Stimulated activated CD8-positive, alpha-beta memory T cell treated with anti-CD3 and anti-CD28 coated beads, Interleukin-4, amount 100 ng/mL, for 48 hours (primary cell): Measurements from ENCODE around the gene BARD1.
"Not testable (repeated sequence)": the region's sequence is repeated elsewhere in the genome, so short reads cannot be mapped to it uniquely, and the experiment has no call there.

ENCODE experiments used
- DNase-seq: peaks from one replicate; pipeline ENCODE4 v3.0.0-alpha.2; 2020

The BARD1 gene

DNA sequence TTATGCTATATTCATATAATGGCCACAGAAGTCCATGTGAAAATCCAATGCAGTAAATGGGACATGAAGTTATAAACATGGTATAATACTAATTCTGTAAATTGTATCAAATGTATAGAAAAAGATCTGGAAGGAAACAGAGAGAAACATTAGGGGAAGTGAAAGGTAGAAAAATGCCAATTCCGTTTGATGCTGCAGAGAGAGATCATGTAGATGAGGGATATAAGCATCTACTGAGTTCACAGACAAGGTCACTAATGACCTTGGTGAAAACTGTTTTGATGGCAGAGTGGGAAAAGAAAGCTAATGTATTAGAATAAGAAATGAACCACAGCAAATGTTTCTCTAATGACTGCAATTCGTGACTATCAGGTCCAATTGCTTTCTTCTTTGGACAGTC is 56.0 kb downstream of the BARD1 start:
- no peak for DNase-seq

DNA sequence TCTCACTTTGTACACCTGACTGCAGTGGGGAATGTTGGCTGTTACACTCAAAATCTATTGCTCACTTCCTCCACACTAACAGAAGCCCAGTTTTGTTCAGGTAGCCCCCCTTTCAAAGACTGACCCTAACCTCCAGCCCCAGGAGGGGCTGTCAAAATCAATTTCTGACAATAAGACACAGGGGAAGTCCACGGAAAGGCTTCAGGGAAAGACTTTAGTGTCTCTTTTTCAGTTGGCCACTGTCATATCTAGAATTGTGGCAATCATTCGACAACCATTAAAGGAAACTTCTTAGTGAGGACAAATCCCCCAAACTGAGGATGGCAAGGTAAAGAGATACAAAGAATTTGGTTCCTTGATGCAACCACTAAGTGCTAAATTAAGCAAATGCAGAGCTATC is 59.0 kb downstream of the BARD1 start:
- no peak for DNase-seq

DNA sequence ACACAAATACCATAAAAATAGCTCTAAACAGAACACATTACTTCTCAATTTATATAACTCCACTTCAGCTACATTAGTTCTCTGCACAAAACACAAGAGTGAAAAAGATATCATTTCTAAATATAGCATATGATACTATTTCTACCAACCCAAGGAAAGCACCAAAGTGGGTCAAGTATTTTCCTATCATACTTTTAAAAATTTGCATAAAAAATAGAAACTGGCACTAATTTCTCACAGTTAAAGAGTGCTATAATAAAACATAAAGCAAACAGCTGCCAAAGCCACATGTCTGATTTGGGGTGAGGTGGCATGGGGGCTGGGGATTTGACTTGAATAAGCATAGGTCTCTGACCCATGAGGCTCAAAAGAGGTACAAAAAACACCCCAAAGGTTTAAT is 61.5 kb downstream of the BARD1 start:
- no peak for DNase-seq

DNA sequence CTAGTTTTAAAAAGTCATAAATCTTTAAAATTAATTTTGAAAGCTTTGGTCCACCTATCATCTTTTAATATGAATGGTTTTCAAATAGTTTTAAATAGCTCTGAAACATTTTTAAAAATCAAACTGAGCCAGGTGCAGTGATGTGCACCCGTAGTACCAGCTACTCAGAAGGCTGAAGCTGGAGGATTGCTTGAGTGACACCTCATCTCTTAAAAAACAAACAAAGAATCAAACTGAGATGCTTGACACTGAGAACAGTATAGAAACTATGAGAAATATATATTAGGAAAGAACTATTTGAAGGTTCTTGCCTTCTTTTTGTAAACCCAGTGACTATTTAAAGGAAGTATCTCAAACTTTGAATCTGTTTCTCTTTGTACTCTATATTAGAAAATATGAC is 67.4 kb downstream of the BARD1 start:
- no peak for DNase-seq

DNA sequence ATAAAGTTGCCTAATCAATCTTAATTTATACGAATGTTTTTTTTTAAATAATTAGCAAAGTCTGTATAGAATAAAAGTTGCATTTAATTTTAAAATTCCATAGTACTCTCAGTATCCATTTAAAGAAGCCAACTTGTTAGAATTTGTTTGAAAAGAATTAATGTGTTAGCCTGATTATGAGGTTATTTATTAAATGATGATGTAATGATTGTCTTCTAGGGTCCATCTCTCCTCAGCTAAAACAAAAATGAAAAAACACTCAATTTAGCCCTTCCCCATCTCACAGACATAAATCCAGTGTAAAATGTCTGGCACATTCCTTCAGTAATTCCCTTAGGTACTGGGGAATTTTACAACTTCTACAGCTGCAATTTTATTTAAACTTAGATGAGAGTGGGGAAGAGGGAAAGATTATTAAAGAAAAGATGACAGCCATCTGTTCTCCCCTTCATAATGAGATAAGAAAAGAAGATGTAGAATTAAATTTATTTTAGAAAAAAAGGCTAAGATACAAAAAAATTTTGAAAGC is 68.6 kb downstream of the BARD1 start:
- DNase-seq: no peak

DNA sequence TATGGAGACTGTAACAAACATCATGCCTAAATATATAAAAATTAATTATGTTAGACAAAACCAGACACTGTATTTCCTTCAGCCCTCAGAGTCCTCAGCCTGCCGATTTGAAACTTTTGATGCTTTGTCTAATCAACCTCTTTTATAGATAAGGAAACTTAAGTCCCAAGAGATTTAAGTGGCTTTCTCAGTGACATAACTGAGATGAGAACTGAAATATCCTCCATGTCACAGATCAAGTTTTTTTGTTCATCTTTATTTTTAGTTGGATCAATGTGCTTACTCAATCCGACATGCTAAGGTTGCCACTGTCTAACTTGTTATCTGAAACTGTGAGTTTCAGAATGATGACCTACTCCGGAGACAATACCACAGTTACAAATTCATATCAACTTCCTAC is 72.3 kb downstream of the BARD1 start:
- DNase-seq: no peak

DNA sequence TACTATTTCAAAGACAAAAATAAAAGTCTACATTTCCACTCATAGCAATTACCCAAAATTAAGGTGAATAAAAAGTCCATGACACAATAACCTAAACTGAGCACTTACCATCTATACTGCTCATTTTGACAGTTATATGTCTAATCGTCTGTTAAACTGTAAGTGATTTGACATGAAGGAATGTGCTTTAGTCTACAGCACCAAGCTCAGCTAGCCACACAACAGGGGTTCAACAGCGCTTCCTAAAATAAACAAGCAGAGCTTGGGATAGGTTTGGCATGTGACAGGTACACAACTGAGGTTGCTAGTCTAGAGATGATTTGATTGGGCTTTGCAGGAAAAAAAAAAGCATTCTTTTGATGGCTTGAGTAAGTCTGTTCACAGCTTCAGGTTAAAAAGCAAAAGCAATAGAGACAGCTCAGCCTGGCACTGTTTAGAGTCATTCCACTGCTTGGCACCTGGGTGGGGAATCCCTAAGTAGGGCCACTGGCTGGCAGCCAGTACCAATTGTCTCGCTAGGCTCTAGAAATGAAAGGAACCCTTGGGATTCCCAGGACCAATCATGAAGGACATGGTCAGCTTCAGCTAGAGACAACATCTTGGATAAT is 78.6 kb downstream of the BARD1 start:
- no peak for DNase-seq

DNA sequence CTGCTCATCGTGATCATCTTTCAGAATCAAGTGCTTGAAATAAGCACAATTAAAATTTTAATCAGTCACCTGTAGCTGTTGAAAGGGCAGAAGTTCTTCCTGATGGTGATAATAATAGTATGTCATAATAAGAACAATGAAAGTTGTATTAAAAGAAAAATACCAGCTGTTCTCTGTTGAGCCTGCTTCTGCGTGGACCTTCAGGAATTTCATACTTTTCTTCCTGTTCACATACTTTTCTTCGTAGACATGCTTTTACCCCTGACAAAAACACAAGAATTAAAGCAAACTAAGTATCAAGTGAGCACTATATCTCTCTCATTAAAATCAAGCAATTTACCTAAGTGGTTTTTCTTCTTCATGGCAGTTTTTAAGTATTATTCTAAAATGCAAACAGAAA is 79.2 kb downstream of the BARD1 start:
- no peak for DNase-seq

DNA sequence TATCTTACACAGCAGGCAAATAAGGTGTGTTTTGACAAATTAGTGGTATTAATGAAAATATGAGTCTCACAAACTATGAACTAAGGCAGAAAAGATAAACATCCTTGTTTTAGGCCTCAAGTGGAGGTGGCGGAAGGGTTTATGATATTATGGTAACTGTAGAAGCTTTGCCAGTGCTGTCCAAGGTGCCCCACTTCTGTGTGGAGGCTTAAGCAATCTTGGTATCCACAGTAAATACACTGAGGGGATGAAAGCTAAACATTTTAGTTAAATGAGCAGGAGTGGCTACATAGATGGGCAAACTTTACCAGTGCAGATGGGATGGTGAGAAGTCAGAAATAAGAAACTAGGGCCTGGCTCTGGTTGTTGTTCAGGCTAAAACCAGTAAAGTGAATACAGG is 84.7 kb downstream of the BARD1 start:
- DNase-seq: no peak

DNA sequence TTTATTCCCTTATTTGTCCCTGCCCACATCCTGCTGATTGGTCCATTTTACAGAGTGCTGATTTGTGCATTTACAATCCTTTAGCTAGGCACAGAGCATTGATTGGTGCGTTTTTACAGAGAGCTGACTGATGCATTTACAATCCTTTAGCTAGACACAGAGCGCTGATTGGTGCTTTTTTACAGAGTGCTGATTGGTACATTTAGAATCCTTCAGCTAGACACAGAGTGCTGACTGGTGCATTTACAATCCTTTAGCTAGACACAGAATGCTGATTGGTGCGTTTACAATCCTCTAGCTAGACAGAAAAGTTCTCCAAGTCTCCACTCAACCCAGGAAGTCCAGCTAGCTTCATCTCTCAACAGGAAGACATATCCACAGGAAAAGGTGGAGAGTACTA is 91.6 kb downstream of the BARD1 start:
- DNase-seq: not testable (repeated sequence)

DNA sequence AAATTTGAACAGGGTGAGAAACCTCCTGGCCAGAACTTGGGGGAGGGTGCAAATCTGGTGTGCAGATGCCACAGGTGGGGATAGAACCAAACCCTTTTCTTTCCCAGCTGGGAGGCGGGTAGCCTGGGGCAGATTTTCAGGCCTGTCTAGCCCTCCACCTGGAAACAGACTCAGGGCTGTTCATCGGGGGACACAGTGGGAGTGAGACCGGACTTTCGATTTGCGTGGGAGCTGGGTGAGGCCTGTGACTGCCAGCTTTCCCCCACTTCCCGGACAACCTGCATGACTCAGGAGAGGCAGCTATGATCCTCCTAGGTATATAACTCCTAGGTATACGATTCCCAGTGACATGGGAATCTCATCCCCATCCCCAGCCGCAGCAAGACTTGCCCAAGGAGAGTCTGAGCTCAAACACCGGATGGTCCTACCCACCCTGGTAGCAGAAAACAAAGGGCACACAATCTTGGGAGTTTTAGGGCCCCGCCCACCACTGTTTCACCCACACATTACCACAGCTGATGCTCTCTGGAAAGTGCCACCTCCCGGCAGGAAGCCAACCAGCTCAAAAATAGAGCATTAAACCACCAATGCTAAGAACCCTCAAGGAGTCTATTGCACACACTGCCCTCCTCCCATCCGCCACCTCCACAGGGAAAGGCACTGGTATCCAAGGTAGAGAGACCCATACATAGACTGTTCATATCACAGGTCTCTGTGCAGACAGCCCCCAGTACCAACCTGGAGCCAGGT is 92.5 kb downstream of the BARD1 start:
- no peak for DNase-seq

DNA sequence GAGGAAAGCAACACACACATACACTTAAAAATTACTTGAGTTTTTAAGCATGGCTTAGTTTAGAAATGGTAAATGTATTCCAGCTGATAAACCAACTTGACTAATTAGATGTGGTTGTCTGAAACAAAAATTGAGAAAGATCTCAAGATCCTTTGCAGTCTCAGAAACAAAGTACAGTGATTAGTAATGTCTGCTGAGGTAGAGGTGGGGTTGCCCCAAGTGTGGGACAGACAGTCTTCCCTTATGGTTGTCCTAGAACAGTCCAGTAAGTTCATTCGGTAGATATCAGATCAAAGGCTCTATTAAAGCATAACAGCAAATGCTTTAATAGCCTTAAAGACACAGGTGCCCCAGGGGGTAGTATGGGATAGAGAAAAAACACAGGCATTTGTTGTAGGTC is 94.5 kb downstream of the BARD1 start:
- no peak for DNase-seq

DNA sequence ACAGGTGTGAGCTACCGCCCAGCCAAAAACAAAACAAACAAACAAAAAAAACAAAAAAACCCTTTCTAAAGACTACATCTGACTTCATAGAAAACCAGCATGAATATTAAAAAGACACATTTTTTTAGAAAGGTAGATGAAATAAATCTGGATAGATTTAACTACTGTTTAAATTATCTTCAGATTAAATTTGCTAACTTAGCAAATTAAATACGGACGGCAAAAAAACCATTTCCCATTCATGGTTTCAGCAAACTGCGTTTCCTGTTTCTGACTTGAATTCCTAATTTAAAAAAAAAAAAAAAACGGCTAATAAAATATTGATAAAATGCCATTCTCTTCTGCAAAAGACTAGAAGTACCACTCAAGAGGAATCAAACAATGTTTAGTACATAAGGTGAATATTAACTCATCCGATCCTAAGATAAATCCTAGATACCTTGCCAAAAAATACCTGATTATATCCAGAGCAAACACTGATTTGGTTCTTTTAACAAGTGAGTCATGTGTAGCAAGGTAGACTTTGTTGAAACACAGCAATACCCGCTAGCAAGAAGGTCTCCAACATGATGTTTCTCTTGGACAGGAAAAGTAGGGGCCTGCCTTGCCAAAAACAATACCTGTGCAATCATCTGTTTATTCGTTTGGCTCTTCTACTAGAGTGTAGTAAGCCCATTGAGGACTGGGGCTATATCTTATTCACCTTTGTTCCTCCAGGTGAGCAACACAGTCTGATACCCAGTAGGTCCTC is 96.2 kb downstream of the BARD1 start:
- DNase-seq: no peak

DNA sequence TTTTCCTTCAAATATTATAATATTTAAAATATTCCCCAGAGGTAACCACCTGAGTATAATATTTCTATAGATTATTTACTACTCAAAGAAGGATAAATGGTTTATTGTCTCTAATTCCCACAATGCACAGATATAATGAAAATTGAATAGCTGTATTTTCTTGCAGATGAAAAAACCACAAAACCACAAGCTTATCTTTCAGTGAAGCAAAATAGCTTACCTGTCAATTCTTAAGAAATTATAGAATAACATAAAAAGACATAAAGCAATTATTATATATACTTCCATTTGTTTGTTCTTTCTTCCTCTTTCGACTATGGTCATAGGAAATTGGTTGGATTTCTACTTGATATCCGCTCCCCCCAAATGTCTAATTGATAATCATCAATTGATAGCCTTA is 98.8 kb downstream of the BARD1 start:
- DNase-seq: no peak

DNA sequence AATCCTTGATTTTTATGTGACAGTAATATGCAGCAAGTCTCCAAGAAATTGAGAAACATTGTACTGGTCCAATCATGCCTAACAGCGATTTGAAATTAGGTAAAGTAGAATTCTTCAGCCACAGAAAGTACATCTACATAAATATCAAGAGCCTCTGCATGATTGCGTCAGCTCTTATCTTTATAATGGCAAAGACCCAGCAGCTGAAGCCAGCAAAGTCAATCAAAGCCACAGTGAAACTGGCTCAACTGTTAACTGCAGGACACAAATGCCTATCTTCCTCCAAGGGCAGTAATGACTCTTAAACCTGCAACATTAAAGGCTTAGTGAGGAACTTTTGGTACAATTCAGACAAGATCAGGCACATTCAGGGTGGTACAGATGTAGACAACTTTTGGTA is 102.5 kb downstream of the BARD1 start:
- DNase-seq: no peak

DNA sequence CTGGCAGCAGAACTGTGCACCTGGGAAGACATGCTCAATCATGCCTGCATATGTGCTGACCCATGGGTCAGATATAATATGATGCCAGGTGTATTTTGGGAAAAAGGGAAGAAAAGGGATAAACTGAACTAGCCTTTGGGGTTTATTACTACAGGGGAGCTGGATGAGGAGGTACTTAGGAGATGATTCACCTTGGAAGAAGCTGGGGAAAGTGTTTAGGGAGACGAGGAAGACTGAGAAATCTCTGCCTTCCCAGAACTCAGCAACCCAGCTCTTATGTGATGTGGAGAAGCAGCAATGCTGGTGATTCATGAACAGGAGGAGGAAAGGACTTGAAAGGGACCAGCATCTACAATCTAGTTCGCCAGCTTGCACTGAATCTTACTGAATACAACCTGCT is 110.2 kb downstream of the BARD1 start:
- no peak for DNase-seq

DNA sequence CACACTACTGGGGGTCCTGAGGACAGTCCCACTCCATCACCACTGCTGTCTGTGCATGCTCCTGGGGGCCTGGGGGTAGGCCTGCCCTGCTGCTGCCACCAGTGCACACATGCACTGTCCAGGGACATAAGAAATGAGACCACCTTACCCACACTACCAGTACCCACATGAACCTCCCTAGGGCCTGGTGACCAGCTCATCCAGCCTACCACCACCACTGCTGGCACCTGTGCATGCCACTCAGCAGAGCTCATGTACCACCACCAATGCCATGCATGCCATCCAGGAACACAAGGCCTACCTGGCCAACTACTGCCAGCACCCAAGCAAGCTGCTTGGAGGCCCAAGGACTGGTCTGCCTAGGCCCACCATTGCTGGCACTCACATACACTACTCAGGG is 112.8 kb downstream of the BARD1 start:
- no peak for DNase-seq

DNA sequence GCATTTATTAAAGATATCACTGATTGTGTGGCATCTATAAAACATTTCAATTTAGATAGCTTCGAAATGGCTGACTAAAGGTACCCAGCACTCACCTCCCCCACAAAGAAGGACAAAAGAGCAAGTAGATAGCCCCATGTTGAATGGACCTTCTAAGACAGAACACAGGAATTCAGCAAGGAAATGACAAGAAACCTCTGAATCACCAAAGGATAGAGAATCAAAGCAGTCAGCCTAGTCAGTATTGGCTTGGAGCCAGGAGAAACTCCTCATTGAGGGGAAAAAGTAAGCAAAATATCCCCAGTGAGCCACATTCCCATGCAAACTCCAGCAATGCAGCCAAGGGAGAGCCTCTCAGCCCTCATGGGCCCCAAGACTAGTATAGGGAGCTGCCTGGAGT is 113.7 kb downstream of the BARD1 start:
- DNase-seq: no peak

DNA sequence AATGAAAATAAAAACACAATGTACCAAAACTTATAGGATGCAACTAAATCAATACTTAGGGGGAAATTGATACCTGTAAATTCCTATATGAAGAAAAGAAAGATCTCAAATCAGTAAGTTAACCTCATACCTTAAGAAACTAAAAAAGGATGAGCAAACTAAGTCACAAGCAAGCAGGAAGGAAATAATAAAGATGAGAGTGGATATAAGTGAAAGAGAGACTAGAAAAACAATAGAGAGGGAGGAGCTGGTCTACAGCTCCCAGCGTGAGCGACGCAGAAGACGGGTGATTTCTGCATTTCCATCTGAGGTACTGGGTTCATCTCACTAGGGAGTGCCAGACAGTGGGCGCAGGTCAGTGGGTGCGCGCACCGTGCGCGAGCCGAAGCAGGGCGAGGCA is 125.9 kb downstream of the BARD1 start:
- DNase-seq: not testable (repeated sequence)

DNA sequence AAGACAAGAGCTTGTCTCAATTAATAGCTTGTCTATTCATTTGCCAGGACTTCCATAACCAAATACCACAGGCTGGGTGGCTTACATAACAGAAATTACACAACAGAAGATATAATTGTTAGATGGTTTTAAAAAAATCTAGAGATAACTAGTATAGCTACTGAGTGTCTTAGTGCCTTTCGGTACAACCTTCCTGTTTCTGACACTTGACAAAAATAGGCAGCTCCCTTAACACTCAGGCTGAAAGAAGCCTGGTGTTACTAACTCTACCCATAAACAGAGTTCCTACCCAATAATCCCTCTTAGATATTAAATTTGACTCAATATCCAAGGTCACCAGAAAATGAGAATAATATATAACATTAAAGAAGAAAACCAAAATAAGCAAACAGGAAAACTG is 129.7 kb downstream of the BARD1 start:
- no peak for DNase-seq

DNA sequence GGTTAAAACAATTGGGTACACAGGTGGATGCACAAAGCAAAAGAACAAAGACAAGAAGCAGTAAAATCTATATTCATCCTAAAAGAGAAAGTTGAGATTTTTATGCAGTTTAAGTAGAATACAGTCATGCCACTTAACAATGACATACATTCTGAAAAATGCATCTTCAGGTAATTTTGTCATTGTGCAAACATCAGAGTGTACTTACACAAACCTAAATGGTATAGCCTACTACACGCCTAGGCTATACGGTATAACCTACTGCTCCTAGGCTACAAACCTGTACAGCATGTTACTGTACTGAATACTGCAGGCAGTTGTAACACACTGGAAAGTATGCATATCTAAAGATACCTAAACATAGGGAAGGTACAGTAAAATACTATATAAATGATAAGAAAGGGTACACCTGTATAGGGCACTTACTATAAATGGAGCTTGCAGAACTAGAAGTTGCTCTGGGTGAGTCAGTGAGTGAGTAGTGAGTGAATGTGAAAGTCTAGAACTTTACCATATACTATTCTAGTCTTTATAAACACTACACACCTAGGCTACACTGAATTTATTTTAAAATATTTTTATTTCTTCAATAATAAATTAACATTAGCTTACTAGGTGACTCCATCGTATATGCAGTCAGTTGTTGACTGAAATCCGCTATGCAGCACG is 132.9 kb downstream of the BARD1 start:
- no peak for DNase-seq
